HepG2 (cell line): ENCODE measurements around the gene ZFP1. TPM values are rescaled to one million over a fixed set of nuclear protein-coding genes. Genes with fewer than 3 reads are reported as not detected.

Experiments
- ARHGAP35 ChIP-seq: sonication (generic); formaldehyde crosslinking; IDR thresholded peaks from 2 replicates; pipeline ENCODE4 v1.9.0; 2022; ENCODE audit warnings: mild to moderate bottlenecking, inconsistent platforms, moderate library complexity, missing genetic modification reagents, borderline replicate concordance
- ARNT2 ChIP-seq: sonication (generic); formaldehyde crosslinking; IDR thresholded peaks from 2 replicates; pipeline ENCODE4 v1.8.0; 2022; ENCODE audit warnings: mild to moderate bottlenecking, low read depth, missing genetic modification reagents, moderate library complexity
- ASH2L ChIP-seq: fragments of 300-600, 200-600 bp; sonication (generic); IDR thresholded peaks from 2 replicates; pipeline ENCODE4 v1.7.0; 2017; ENCODE audit warnings: low read depth, mild to moderate bottlenecking, moderate library complexity, mixed read lengths, low read length; ENCODE audit not compliant: insufficient read length
- EZH2 ChIP-seq: conservative IDR thresholded peaks from 2 replicates; pipeline ENCODE4 v1.6.1; 2012; ENCODE audit warnings: mild to moderate bottlenecking, low read depth, low read length, moderate library complexity
- HNF4A ChIP-seq: sonication (generic); formaldehyde crosslinking; IDR thresholded peaks from 2 replicates; pipeline ENCODE4 v1.4.0; 2020; ENCODE audit warnings: missing genetic modification reagents
- HNRNPL ChIP-seq: fragments of 200-400 bp; formaldehyde crosslinking; IDR thresholded peaks from 2 replicates; pipeline ENCODE4 v1.6.1; 2017; ENCODE audit warnings: mild to moderate bottlenecking, low read depth, low read length
- HOXA5 ChIP-seq: sonication (generic); formaldehyde crosslinking; IDR thresholded peaks from 2 replicates; pipeline ENCODE4 v1.4.0; 2020; ENCODE audit warnings: missing genetic modification reagents
- KDM5B ChIP-seq: sonication (generic); formaldehyde crosslinking; IDR thresholded peaks from 2 replicates; pipeline ENCODE4 v1.4.0; 2020; ENCODE audit warnings: missing genetic modification reagents, mild to moderate bottlenecking, borderline replicate concordance
- NFYC ChIP-seq: IDR thresholded peaks from 2 replicates; pipeline ENCODE4 v1.6.1; 2016; ENCODE audit warnings: missing genetic modification reagents, missing compliant biosample characterization
- NR2C2 ChIP-seq: sonication (generic); formaldehyde crosslinking; IDR thresholded peaks from 2 replicates; pipeline ENCODE4 v1.4.0; 2020; ENCODE audit warnings: missing genetic modification reagents, mild to moderate bottlenecking, moderate library complexity, borderline replicate concordance
- POGZ ChIP-seq: sonication (generic); formaldehyde crosslinking; IDR thresholded peaks from 2 replicates; pipeline ENCODE4 v1.4.0; 2020; ENCODE audit warnings: mild to moderate bottlenecking, missing genetic modification reagents
- PRMT3 ChIP-seq: sonication (generic); formaldehyde crosslinking; IDR thresholded peaks from 2 replicates; pipeline ENCODE4 v1.8.1; 2022; ENCODE audit warnings: low read depth, mild to moderate bottlenecking, moderate library complexity, missing genetic modification reagents, borderline replicate concordance
- SMARCC2 ChIP-seq: fragments of 450-650 bp; IDR thresholded peaks from 2 replicates; pipeline ENCODE4 v1.6.1; 2017; ENCODE audit warnings: antibody characterized with exemption, mild to moderate bottlenecking
- SRSF4 ChIP-seq: fragments of 200-400 bp; formaldehyde crosslinking; IDR thresholded peaks from one replicate; pipeline ENCODE4 v1.6.1; 2018; ENCODE audit warnings: mild to moderate bottlenecking, low read depth, low read length, moderate library complexity; ENCODE audit not compliant: poor library complexity, severe bottlenecking
- SRY ChIP-seq: sonication (generic); formaldehyde crosslinking; IDR thresholded peaks from 2 replicates; pipeline ENCODE4 v1.8.0; 2022; ENCODE audit warnings: mild to moderate bottlenecking, missing genetic modification reagents
- TEAD2 ChIP-seq: sonication (generic); formaldehyde crosslinking; IDR thresholded peaks from 2 replicates; pipeline ENCODE4 v1.9.0; 2021; ENCODE audit warnings: missing genetic modification reagents
- ZFAT ChIP-seq: sonication (generic); formaldehyde crosslinking; conservative IDR thresholded peaks from 2 replicates; pipeline ENCODE4 v1.8.1; 2023; ENCODE audit warnings: missing genetic modification reagents, inconsistent platforms
- ZKSCAN5 ChIP-seq: sonication (generic); formaldehyde crosslinking; IDR thresholded peaks from 2 replicates; pipeline ENCODE4 v1.5.1; 2020; ENCODE audit warnings: mild to moderate bottlenecking, missing genetic modification reagents
- ZNF251 ChIP-seq: sonication (generic); formaldehyde crosslinking; IDR thresholded peaks from 2 replicates; pipeline ENCODE4 v1.9.0; 2021; ENCODE audit warnings: mild to moderate bottlenecking, missing genetic modification reagents
- ZNF556 ChIP-seq: sonication (generic); formaldehyde crosslinking; IDR thresholded peaks from 2 replicates; pipeline ENCODE4 v1.4.0; 2020; ENCODE audit warnings: mild to moderate bottlenecking, missing genetic modification reagents, borderline replicate concordance
- ZNF572 ChIP-seq: sonication (generic); formaldehyde crosslinking; IDR thresholded peaks from 2 replicates; pipeline ENCODE4 v1.5.1; 2020; ENCODE audit warnings: mild to moderate bottlenecking, missing genetic modification reagents
- ZNF614 ChIP-seq: IDR thresholded peaks from 2 replicates; pipeline ENCODE4 v1.6.1; 2018; ENCODE audit warnings: missing biosample characterization, missing genetic modification reagents, inconsistent platforms, borderline replicate concordance
- ZNF776 ChIP-seq: sonication (generic); formaldehyde crosslinking; IDR thresholded peaks from 2 replicates; pipeline ENCODE4 v1.4.0; 2020; ENCODE audit warnings: mild to moderate bottlenecking, missing genetic modification reagents
- polyA plus RNA-seq, 8 experiments: library from polyadenylated mRNA; depleted of rRNA in 3 of 8; stranded (reverse) in 7 of 8; unstranded in 1 of 8; fragments of >200 nt; fragmentation: Illumina TruSeq in 4 of 8; extraction: Trizol in 4 of 8; gene quantifications; 2 replicates each; pipeline versions ENCODE4 v1.2.1 to v1.2.3, GENCODE V29; 2011 to 2016; ENCODE audit warnings: low read depth in 4 of 8, missing spikeins in 1 of 8, mixed read lengths in 1 of 8; ENCODE audit not compliant: insufficient read depth in 1 of 8
- total RNA-seq, 5 experiments: library from RNA; depleted of rRNA; stranded (reverse); fragments of >200 nt; fragmentation: Illumina TruSeq; extraction: Trizol; gene quantifications; 2 replicates each; pipeline ENCODE4 v1.2.3, GENCODE V29; 2016; ENCODE audit warnings: low read depth in 1 of 5
- TF ChIP-seq, protein P1 (sequence below): fragments of 450-650 bp; IDR thresholded peaks from 2 replicates; pipeline ENCODE4 v1.6.1; 2016
- TF ChIP-seq, protein P2 (sequence below): sonication (generic); formaldehyde crosslinking; IDR thresholded peaks from 2 replicates; pipeline ENCODE4 v1.5.1; 2020; ENCODE audit warnings: missing genetic modification reagents, mild to moderate bottlenecking, borderline replicate concordance

ZFP1 gene
- total and polyA plus RNA-seq, 2 of the 13 experiments (the other 11 are each of a cell fraction or from before 2014, with no cell fraction given) = 8.3 to 14.0 TPM

DNA sequence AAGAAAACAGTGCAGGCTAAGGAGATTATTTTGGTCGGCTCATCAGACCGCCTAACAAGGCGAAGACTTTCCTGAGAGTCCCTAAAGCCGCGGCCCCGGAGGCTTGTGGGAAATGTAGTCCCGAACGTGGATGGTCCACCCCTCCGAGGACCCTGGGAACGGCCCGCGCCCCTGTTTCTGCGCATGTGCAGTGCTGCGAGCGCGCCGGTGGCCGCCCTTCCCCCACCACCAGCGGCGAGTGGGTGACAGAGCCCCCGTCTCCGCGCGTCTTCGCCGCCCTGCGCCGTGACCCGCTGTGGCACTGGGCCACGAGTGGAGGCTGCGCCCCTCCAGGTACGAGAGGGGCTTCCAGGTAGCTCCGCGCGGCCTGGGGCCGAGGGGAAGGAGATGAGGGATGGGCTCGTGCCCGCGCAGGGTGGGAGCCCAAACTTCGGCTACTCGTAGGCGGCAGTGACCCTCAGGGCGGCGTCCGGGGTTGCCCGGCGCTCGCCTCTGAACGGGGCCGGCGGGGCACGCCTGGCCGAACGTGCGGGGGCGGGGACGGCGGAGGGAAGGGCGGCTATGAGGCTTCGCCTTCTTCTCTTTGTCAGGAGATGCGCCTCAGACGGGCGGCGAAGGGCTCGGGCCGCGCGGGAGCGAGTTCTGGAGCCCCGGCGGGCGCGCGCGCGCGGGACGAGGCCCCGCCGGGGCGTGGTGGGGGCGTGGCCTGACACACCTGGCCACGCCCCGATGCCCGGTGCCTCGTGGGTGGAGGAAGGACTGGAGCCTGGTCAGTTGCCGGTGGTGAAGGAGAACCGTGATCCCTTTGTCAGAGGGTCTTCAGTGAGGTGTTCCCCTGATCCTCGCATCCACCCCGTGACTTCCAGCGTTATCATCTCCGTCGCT lies at the start of gene ZFP1 (continued):
- peak; percentile 68 for TF ChIP-seq SRSF4
- TF ChIP-seq SMARCC2 = no peak
- TF ChIP-seq PRMT3 (CRISPR knock-in tag) = no peak; the same call in 1 of the 2 replicates
- TF ChIP-seq HNRNPL = no peak
- peak; percentile 19; the same call in 1 of the 2 replicates for TF ChIP-seq HNF4A (CRISPR knock-in tag)
- TF ChIP-seq, protein P1, sequence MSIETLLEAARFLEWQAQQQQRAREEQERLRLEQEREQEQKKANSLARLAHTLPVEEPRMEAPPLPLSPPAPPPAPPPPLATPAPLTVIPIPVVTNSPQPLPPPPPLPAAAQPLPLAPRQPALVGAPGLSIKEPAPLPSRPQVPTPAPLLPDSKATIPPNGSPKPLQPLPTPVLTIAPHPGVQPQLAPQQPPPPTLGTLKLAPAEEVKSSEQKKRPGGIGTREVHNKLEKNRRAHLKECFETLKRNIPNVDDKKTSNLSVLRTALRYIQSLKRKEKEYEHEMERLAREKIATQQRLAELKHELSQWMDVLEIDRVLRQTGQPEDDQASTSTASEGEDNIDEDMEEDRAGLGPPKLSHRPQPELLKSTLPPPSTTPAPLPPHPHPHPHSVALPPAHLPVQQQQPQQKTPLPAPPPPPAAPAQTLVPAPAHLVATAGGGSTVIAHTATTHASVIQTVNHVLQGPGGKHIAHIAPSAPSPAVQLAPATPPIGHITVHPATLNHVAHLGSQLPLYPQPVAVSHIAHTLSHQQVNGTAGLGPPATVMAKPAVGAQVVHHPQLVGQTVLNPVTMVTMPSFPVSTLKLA = 0 out of 2 replicates have a peak, but pooled peaks have one; percentile 24
- peak; percentile 88 for TF ChIP-seq SRY (CRISPR knock-in tag)
- TF ChIP-seq TEAD2 (CRISPR knock-in tag) = no peak
- 0 out of 2 replicates have a peak, but pooled peaks have one; percentile 15 for TF ChIP-seq ZFAT (CRISPR knock-in tag)
- peak; percentile 97 for TF ChIP-seq ASH2L
- TF ChIP-seq, protein P2, sequence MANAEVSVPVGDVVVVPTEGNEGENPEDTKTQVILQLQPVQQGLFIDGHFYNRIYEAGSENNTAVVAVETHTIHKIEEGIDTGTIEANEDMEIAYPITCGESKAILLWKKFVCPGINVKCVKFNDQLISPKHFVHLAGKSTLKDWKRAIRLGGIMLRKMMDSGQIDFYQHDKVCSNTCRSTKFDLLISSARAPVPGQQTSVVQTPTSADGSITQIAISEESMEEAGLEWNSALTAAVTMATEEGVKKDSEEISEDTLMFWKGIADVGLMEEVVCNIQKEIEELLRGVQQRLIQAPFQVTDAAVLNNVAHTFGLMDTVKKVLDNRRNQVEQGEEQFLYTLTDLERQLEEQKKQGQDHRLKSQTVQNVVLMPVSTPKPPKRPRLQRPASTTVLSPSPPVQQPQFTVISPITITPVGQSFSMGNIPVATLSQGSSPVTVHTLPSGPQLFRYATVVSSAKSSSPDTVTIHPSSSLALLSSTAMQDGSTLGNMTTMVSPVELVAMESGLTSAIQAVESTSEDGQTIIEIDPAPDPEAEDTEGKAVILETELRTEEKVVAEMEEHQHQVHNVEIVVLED (CRISPR knock-in tag) = peak; percentile 84
- TF ChIP-seq NR2C2 (CRISPR knock-in tag) = peak; percentile 72
- no peak; the same call in 1 of the 2 replicates for TF ChIP-seq ZNF572
- peak; percentile 99 for TF ChIP-seq ARHGAP35 (CRISPR knock-in tag)
- no peak for TF ChIP-seq ZNF776 (CRISPR knock-in tag)
- TF ChIP-seq ZKSCAN5 (CRISPR knock-in tag) = no peak
- no peak for TF ChIP-seq EZH2
- peak; percentile 76; the same call in 1 of the 2 replicates for TF ChIP-seq ZNF614 (CRISPR knock-in tag)
- peak; percentile 97 for TF ChIP-seq HOXA5 (CRISPR knock-in tag)
- TF ChIP-seq ZNF251 (CRISPR knock-in tag) = no peak
- peak; percentile 57 for TF ChIP-seq POGZ (CRISPR knock-in tag)
- peak; percentile 84 for TF ChIP-seq ARNT2 (CRISPR knock-in tag)
- TF ChIP-seq ZNF556 = peak; percentile 91
- TF ChIP-seq KDM5B (CRISPR knock-in tag) = peak; percentile 95; the same call in 1 of the 2 replicates
- no peak; the same call in 1 of the 2 replicates for TF ChIP-seq NFYC (CRISPR knock-in tag)
